HG03520 (cell line): ENCODE data around the gene TEKT5.
"Not testable (repeated sequence)": the region's sequence is repeated elsewhere in the genome, so short reads cannot be mapped to it uniquely, and the experiment has no call there.

ENCODE experiments used
- ATAC-seq: cut with Tn5 transposase; IDR thresholded peaks from one replicate; pipeline ENCODE4 v1.9.1; 2021; ENCODE audit warnings: mild to moderate bottlenecking, moderate library complexity; ENCODE audit not compliant: unreplicated experiment

Gene TEKT5

DNA sequence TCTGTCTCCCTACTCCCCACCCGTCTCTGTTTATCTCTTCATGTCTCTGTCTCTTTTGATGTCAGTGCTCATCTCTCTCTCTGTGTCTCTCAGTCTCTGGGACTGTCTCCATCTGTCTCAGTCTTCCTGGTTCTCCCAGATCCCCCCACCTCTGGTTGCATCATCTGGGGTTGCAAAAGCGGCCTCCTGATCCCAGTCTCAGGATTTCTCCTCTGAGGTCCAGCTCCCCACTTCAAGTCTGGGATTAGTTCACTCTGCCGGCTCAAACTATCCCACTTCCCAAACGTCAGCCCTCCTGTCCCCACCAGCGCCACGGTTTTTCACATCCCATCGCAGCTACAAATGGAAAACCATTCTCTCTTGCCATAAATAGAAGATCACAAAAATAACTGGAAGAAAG lies 9.0 kb downstream of the TEKT5 start:
- no peak for ATAC-seq

DNA sequence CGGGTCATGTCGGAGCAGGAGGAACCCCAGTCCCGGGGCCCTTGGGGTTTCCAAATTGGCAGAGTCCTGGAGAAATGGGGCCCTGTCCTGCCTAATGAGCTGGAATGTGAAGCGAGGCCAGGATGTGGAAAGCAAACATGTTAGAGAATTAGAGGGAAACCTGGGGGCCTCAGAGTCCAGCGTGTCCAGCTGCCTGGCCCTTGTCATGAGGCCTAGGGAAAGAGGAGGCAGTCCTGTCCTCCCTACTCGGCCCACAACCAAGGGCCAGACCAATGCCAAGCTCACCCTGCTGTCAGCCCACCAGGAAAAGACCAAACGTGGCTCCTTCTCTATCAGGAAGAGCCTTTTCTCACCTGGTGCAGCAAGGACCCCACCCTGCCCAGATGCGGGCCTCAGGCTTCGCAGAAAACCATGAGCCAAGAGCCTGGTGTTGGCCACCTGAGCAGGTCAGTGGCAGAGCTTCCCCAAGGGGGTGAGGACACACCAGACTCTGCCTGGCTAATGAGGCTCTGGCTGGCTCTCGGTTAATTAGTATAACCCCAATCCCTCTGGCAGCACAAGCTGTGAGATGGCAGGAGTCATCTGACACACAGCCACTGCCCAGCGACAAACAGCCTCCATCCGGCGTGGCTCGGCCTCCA lies 10.1 kb downstream of the TEKT5 start:
- no peak for ATAC-seq

DNA sequence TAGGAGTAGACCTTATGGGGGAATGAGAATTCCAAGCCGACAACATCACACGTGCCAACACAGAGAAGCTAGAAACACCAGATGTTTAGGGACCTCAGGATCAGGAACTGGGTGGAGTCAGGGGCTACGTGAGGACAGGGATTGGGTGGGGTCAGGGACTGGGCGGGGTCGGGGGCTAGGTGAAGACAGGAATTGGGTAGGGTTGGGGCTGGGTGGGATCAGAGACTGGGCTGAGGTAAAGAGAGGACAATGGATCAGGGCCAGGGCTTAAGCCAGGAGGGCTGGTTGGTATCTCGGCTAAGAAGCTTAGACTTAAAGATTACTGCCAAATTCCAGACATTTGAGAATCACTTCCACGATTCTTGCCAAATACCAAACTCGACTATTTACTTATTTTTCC lies 11.6 kb downstream of the TEKT5 start:
- no peak for ATAC-seq

DNA sequence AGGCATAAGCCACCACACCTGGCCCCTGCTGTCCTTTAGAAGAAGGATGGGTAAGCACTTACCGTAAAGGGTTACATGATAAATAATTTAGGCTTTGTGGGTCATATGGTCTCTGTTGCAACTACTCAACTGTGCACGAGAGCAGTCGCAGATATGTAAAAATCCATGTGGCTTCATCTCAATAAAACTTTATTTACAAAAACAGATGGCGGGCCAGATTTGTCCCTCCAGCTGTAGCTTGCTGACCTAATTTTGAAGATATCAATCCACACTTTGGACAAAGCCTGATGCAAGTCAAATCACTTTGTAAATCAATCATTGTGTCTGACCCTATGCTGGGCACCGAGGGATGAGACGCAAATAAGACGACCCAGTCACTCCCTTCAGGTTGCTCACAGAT lies 12.1 kb downstream of the TEKT5 start:
- ATAC-seq, result no peak

DNA sequence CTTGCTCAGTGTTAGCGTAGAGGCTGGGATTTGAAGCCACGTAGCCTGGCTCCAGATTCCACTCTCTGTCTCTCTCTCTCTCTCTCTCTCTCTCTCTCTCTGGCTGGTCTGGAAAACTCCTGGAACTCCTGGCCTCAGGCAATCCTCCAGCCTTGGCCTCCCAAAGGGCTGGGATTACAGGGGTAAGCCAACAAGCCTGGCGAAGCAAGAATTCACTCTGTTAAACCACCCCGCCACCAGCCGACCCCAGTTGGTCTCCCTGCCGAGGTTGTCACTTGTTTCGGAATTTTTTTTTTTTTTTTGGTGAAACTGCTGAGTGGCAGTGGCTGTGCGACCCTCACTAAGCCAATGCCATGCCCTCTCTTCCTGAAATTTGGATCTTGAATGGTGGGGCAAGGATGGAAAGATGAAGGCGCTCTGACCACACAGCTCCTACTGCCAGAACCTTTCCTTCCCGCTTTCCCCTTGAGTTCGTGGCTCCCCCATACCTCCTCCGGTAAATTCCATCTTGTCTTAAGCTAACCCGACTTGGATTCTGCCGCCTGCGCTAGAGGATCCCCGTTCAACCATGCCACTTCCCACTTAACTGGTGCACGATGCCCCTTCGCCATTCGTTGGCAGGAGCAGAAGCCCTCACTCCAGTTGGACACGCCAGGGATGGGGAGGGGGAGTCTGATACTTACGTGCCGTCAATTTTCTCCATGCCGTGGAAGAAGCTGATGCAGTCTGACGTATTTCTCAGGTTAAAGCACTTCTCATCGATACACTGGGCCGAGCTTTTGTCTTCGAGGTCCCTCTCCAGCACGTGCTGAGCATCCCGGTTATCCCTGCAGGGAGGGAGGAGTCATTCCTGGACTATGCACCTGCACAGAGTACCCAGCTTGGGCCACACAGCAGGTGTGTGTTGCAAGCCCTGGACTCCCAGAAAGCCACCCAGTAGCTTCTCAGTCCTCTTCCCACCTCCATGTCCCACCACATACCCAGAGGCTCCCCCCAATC lies 13.1 kb downstream of the TEKT5 start:
- no peak for ATAC-seq

DNA sequence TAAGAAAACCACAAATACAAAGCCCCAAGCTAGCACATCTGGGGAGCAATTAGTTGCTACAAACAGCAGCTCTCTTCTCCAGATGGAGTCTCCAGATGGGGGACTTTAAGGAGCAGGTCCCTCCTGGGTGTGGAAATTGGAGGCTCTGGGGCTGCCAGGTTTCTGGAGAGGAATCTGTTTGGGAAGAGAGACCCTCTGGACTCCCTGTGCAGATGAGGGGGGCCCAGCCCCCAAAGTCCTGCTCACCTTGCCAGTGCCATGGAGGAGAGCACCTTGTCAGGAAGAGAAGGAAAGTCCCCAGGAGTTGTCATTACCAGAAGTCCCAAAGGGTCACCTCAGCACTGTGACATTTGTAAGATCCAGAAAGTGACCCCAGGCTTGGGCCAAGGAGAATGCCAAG lies 14.8 kb downstream of the TEKT5 start:
- no peak for ATAC-seq

DNA sequence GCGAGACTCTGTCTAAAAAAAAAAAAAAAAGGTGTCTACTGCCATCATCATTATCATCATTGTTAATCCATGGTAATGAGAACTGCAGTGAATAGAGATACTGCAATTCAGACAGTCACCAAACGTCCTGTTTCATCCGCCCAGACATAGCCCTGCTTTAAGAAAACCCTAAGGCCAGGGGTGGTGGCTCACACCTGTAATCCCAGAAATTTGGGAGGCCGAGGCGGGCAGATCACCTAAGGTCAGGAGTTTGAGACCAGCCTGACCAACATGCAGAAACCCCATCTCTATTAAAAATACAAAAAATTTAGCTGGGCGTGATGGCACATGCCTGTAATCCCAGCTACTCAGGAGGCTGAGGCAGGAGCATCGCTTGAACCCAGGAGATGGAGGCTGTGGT lies 15.3 kb downstream of the TEKT5 start:
- not testable (repeated sequence) for ATAC-seq

DNA sequence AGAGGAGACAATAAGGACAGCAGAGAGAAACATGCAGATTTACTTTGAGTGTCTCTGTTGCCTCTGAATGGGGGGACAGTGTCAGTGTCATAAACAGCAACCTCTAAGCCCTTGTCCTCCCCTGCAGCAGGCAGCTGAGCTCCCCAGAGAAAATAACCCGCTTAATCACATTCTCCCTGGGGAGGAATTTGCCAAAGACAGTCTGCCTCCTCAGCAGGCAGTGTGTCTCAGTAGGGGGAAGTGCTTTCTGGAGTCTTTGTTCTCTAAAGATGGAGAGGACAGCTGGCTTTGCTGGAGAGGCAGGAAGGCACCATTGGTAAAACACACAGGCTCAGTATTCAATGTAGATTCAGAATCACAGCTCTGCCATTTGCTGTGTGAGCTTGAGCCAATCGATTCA lies 16.1 kb downstream of the TEKT5 start:
- no peak for ATAC-seq

DNA sequence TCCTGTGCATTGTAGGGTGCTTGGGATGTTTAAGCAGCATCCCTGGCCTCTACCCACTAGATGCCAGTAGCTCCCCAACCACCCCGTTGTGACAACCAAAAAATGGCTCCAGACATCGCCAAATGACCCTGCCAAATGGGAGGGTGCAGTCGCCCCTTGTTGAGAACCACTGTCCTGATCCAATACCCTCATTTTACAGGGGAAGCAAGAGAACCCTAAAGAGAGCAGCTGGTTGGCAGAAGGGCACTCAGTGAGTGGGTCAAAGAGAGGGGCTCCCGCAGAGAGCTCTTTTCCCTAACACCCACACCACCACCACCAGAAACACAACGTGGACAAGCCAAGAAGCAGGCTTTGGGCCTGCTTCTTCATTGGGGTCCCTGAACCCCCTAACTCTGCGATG lies 18.4 kb downstream of the TEKT5 start:
- no peak for ATAC-seq

DNA sequence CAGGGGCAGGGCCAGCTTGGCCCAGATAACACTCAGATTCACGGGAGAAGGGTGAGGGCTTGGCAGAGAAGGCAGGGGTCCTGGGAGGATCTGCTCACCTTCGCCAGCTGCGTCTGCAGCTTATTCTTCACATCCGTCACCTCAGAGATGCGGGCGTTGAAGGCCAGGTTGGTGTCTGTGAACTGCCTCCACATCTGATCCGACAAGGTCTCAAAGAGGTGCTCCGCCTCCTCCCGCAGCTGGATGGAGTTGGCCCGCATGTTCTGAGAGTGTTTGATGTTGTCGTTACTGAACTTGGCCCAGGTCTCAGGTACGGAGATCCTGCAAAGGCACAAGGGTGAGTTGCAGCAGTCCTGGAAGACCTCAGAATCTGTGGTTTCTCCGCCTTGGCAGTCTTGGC lies 18.9 kb downstream of the TEKT5 start:
- ATAC-seq, result no peak

DNA sequence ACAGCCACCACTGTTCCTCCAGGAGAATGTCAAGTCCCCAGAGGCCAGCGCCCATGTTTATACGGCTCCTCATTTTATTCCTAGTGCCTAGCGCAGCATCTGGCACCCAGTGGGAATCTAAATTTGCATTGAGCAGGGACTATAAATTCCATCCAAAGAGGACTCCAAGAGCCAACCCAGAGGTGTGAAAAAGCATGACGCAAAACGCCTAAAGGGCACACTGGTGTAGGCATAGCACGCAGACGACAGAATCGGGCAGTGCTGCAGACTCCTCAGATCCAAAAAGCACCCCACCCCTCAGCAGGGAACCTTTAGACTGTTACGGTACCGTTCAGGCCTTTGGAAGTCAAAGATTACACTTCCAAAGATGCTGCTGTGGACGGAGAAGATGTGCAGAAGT lies 19.5 kb downstream of the TEKT5 start:
- no peak for ATAC-seq

DNA sequence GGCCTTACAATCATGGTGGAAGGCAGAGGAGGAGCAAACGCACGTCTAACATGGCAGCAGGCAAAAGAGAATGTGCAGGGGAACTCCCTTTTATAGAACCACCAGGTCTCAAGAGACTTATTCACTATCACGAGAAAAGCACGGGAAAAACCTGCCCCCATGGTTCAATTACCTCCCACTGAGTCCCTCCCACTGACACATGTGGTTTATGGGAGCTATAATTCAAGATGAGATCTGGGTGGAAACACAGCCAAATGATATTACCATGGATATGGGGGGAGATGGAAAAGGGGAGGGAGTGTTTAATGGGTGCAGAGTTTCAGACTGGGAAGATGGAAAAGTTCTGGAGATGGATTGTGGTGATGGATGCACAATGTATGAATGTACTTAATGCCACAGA lies 23.0 kb downstream of the TEKT5 start:
- no peak for ATAC-seq

DNA sequence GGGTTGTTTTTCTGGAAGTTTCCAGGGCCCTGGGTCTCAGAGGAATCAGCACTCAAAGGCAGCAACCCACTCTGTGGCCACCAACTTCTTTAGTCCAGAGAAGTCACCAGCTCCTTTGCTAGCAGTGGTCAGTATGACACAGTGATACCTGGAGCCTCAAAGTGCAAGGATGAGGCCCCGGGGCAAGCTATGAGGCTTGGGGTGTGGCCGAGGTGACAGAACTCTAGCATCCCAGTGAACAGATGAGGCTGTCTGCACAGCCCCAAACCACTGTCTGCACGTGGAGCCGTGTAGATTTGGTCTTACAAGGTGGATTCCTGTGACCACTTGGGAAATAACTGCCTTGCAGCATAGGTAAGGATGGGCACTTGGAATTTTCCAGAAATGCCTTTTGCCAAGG lies 24.9 kb downstream of the TEKT5 start:
- ATAC-seq, result no peak

DNA sequence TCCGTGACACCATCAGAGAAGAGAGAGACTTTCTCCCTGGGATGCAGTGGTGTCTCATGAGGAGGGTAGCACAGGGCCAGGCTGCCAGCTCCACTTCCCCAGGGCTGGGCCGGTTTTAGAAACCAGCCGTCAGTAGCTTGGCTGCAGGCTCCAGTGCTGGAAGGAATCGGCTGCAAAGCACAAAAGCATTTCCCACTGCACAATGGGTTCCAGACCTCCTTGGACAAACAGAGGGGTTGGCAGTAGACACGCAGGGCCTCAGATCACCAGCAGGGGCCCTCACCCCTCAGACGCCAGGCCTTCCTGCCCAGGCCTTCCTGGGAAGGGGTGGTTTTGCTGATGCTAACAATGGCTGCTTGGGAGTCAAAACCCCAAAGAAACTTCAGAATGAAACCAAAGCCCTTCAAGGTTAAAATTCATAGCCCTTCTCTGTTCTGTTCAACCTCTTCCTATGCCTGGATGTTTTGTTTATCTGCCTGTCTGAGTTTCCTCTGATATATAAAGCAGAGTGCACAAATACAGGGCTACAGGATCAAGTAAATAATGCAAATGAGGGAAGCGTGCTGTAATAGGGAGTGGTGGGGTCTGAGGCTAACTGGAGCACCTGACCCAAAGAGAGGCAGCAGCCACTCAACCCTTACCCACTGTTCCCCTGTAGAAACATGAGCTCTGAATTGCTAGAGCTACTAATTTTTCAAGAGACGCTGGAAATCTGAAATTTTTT lies 26.2 kb downstream of the TEKT5 start:
- no peak for ATAC-seq

DNA sequence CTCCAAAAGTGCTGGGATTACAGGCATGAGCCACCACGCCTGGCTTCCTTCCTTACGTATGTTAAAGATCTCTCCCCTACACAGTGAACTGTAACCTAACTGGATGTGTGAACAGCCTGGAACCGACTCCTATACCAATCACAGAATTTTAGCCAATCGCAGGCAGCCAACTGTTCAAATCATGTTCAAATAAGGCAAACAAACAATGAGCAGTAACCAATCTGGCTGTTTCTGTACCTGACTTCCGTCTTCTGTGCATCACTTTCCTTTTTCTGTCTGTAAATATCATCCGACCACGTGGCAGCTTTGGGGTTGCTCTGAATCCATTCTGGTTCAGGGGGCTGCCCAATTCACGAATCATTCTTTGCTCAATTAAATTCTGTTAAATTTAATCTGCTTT lies 27.5 kb downstream of the TEKT5 start:
- no peak for ATAC-seq

DNA sequence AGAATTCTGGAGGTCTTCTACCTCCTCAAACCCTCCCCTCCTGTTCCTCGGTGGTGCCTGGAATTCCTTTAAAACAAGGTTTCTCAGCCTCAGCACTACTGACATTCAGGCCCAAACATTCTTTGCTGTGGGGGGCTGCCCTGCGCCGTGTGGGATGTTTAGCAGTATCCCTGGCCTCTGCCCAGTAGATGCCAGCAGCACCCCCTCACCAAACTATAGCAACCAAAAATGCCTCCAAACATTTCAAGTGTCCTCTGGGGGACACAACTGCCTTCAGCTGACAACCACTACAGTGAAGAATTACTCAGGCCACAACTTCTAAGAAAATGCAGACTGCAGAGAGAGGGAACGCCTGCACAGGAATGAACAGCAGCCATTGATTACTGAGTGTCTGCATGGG lies 28.4 kb downstream of the TEKT5 start:
- no peak for ATAC-seq

DNA sequence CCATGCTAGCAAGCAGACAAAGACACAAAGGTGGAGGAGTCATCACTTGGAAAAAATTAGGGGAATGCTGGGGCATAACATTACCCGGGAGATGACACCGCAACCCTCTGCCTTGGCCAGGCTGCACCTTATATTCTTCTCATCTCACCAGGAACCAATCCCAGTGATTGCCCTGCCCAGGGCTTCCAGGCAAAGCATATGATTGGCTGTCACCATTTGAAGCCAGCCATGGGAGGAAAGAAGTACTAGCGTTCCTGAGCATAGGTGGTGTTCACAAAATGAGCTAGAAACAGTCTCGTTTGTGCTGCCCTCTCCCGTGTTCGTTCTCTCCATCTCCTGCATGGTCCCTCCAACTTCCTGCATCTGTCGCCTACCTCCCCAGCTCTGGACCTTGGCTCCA lies 29.6 kb downstream of the TEKT5 start:
- ATAC-seq, result no peak

DNA sequence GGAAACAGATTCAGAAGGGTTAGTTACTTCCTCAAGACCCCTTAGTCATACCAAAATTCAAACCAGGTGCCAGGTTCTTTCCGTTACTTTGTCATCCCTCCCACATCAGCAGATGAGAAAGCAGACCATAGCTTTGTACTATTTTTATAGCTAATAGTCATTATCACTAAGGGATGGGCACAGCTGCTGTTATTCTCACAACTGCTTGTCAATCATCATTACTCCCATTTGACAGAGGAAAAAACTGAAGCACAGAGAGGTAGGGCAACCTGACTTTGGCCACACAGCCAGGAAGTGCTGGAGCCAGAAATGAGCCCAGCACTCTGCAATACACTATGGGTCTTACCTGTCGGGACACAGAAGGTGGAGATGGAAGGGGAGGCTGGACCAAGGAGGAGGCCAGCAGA lies 30.0 kb downstream of the TEKT5 start:
- ATAC-seq, result no peak

DNA sequence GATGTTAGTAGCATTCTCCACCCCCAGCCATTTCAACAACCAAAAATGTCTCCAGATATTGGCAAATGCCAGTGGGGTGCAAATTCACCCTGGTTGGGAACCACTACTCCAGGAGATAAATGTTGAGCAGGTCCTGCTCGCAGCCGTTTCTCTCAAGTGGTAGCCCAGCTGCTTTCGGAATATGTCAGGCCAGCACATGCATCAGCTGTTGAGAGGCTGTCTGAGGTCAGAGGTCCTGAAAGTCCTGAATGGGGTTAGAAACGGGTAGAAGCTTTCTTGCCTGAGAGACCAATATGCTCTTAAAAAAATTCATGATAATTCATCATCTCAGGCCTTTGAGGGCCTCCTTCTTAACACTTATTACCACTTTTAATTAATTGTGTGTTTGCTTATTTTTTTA lies 31.0 kb downstream of the TEKT5 start:
- no peak for ATAC-seq

DNA sequence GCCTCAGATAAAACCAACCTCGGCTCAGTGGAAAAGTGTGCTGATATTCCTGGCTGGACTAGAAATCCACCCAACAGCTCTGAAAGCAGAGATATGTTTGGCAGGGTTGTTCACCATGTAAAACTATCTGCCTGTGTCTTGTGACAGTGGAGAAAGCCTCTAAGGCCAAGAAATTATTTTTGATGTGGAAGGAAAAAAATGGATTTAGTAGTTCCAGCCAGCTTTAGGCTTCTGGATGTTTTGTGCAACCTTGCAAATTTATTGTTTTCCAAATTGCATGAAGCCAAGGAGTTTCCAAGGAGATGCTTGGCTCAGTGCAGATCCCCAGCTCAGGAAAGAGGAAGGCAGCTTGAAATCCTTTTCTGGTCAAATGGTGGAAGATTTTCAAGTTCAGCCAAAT lies 31.6 kb downstream of the TEKT5 start:
- ATAC-seq, result no peak

DNA sequence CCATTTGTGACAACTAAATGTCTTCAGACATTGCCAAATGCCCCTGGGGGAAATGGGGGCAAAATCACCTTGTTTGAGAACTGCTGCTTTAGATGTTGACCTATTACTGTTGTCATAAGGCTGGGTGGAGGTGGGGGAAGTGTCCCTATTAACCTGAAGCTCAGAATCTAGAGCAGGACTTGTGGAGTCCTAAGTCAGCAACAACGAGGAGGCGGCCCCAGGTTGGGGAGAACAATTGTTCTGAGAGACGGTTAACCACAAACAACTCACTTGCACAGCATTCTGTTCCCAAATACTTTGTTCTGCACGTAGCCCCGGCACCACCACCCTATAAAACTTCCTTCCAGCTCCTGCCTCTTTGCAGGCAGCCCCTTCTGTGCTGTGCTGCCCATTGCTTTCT lies 32.5 kb downstream of the TEKT5 start:
- ATAC-seq, result no peak

DNA sequence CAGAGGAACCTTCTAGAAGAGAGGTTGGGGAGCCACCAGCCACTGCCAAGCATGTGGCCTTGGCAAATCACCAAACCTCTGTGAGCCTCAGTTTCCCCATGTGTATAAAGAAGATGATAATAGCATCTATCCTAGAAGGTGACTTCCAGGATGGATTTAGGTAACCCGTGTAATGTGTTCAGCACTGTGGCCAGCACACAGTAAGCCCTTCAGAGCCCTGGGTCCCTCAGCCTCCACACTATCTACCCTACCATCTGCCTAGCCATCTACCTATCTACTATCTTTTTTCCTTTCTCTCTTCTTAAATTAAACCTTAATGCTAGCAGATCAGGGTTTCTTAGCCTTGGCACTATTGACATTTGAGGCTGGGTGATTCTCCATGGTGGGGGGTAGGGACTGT lies 33.0 kb downstream of the TEKT5 start:
- ATAC-seq, result no peak
